HFF-Myc (cell line): ENCODE results near the gene TOMM5.

Experiments used
- DNase-seq: peaks from one replicate; pipeline ENCODE4 v3.0.0-alpha.2; 2011; ENCODE audit warnings: low read depth; ENCODE audit errors: extremely low read depth
- H3K4me3 ChIP-seq: replicated peaks from 2 replicates; pipeline ENCODE4 v1.5.1; 2011; ENCODE audit warnings: low read depth, mild to moderate bottlenecking, control low read depth, low read length
- CTCF ChIP-seq: IDR thresholded peaks from 2 replicates; pipeline ENCODE4 v1.5.1; 2012; ENCODE audit warnings: mild to moderate bottlenecking, low read depth, low read length, control low read depth; ENCODE audit errors: missing control alignments

The TOMM5 gene

DNA sequence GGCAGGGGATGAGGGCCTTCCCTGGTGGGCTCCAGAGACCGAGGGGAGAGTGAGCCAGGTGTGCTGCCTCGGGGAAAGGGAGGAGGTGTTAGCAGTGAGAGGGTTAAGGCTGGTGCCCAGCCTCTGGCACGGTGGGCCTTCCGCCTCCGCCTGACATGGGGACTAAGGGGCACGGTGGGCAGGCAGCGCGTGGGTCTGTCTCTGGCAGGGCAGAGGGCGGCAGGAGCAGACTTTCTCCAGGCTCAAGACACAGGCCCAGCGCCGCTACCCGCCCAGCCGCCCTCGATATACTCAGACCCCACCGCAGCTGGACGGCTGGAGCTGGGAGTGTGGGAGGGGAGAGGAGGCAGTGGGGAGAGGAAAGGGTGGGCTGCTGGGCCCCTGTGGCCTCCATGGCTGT is 43.4 kb upstream of the TOMM5 start:
- no peak for TF ChIP-seq CTCF
- no peak overlapping the region for H3K4me3 ChIP-seq
- DNase-seq, result no peak

DNA sequence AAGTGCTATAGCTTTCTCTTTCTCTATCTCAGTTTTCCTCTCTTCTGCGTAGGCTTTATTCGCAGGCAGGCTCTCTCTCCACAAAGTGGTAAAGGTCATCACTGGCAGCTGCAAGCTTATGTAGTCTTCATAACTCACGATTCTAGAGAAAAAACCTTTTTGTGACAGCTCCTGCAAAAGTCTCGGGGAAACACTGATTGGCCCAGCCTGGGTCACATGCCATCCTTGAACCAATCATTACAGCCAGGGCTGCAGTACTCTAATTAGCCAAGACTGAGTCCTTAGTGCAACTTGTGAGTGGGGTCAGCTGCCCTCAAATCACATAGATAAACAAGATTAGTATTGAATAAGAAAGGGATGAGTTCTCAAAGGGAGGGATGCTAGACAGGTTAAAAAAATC is 40.1 kb upstream of the TOMM5 start:
- TF ChIP-seq CTCF, result no peak
- H3K4me3 ChIP-seq, result no peak overlapping the region
- no peak for DNase-seq

GRCh38 chr9:37626708-37627292 is 34.4 kb upstream of the TOMM5 start:
- no peak for TF ChIP-seq CTCF
- DNase-seq, result no peak
- no peak overlapping the region for H3K4me3 ChIP-seq

GRCh38 chr9:37625758-37626147 is 33.4 kb upstream of the TOMM5 start:
- no peak overlapping the region for H3K4me3 ChIP-seq
- TF ChIP-seq CTCF, result no peak
- DNase-seq, result no peak

DNA sequence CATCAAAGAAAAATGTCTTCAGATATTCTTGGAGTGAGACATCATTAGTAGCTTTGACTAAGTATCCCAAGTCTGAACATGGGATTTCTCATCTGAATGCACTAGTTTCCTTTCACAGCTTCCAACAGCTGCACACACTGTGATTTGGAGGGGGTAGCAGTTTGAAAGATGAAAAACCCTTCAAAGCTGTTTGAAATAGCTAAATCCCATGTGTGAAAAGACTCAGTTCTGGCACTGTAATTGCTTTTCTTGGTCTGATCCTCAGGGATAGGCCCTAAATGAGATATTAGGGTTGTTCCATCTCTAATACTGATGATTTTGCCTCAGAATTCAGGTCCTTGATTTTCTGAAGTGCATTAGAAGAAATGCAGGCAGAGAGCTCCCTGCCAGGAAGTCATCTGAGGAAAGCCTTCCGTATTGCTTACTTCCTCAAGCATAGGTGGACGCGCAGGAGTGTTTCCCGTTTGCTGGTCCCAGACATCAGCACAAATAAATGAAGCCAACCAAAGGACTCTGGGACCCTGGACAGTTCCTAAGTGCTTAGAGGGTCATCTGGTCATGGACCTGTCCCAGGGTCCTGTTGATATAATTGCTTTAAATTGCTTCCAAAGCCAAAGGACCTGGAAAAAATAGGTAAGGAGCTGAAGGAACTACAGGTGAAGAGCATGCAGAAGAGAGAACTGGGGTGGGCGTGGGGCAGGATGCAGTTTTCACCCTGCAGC is 32.8 kb upstream of the TOMM5 start:
- no peak for DNase-seq
- no peak for TF ChIP-seq CTCF
- H3K4me3 ChIP-seq, result no peak overlapping the region

- H3K4me3 ChIP-seq, result no peak overlapping the region
- TF ChIP-seq CTCF, result no peak
- DNase-seq, result no peak
These were observed 31.7 kb upstream of the TOMM5 start for GRCh38 chr9:37624073-37624472.
